OCI-LY3 (cell line): ENCODE results near the gene LCE2D.
A peak's percentile ranks its signal among the peaks of the same experiment; 100 is the strongest.

Experiments used
- H2AFZ ChIP-seq: fragments of 200-600, 300-600 bp; shearing (Covaris generic); 2 replicates; pipeline ENCODE4 v1.6.0; 2014; ENCODE audit warnings: antibody characterized with exemption, low read depth, low read length
- H3K27ac ChIP-seq: fragments of 200-600, 300-600 bp; sonication (generic); 2 replicates; pipeline ENCODE4 v1.5.1; 2014; ENCODE audit warnings: mild to moderate bottlenecking, low read length, moderate library complexity, mixed read lengths
- H3K27me3 ChIP-seq: fragments of 200-600, 300-600 bp; sonication (generic); 2 replicates; pipeline ENCODE4 v1.6.1; 2014; ENCODE audit warnings: low read depth, low read length, mixed read lengths
- H3K36me3 ChIP-seq: fragments of 200-600, 300-600 bp; sonication (generic); replicated peaks from 2 replicates; pipeline ENCODE3; 2014; ENCODE audit warnings: low read depth, low read length, mixed read lengths
- H3K4me1 ChIP-seq: fragments of 300-600, 200-600 bp; sonication (generic); 2 replicates; pipeline ENCODE4 v1.6.1; 2014; ENCODE audit warnings: low read length, mixed read lengths
- H3K4me2 ChIP-seq: fragments of 200-600, 300-600 bp; sonication (generic); 2 replicates; pipeline ENCODE4 v1.6.1; 2014; ENCODE audit warnings: low read length, mixed read lengths
- H3K4me3 ChIP-seq: fragments of 300-600, 200-600 bp; sonication (generic); 2 replicates; pipeline ENCODE4 v1.5.1; 2014; ENCODE audit warnings: antibody characterized with exemption, mild to moderate bottlenecking, low read length, moderate library complexity
- H3K79me2 ChIP-seq: fragments of 300-600, 200-600 bp; shearing (Covaris generic); 2 replicates; pipeline ENCODE4 v1.6.1; 2014; ENCODE audit warnings: mild to moderate bottlenecking, low read length, mixed read lengths
- H3K9ac ChIP-seq: fragments of 300-600, 200-600 bp; shearing (Covaris generic); 2 replicates; pipeline ENCODE4 v1.6.0; 2014; ENCODE audit warnings: mild to moderate bottlenecking, low read length, moderate library complexity
- H3K9me3 ChIP-seq: fragments of 200-600, 300-600 bp; shearing (Covaris generic); 2 replicates; pipeline ENCODE4 v1.6.1; 2014; ENCODE audit warnings: low read length, mixed read lengths; ENCODE audit not compliant: insufficient read depth
- H4K20me1 ChIP-seq: fragments of 200-600, 300-600 bp; sonication (generic); 2 replicates; pipeline ENCODE4 v1.6.1; 2016; ENCODE audit warnings: low read length, mixed read lengths; ENCODE audit not compliant: insufficient read depth
- CTCF ChIP-seq: fragments of 200-600, 300-600 bp; sonication (generic); IDR thresholded peaks from 2 replicates; pipeline ENCODE4 v1.5.1; 2014; ENCODE audit warnings: antibody characterized with exemption, low read length, low read depth
- EZH2phosphoT487 ChIP-seq: fragments of 200-600 bp; shearing (Covaris generic); IDR thresholded peaks from 2 replicates; pipeline ENCODE4 v1.6.1; 2018; ENCODE audit warnings: antibody characterized with exemption, mixed run types, low read depth

LCE2D gene

DNA sequence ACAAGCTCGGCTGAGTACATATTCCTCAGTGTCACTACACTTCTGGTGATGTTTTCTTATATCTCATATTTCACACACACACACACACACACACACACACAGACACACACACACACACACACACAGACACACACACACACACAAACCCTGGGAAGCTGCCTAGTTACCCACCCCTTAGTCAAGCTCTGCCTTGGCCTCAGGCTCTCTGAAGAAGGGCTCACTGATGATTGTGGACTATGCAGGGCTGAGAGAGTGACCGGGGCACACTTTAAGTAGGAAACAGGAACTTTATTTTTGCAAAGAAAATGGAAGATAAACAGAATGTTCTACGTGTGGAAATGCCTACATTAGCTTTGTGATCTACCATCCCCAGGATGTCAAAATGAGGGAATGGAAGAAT is 19.2 kb upstream of the LCE2D start:
- no peak overlapping the region for H3K4me3 ChIP-seq
- H3K27ac ChIP-seq = no peak overlapping the region
- no peaks in the 10 kb centered on the region; the same call in 1 of the 2 replicates for H4K20me1 ChIP-seq
- no peak overlapping the region for H2AFZ ChIP-seq
- no peaks in the 10 kb centered on the region for H3K9me3 ChIP-seq
- H3K4me1 ChIP-seq = no peaks in the 10 kb centered on the region
- peaks cover 16% of the 10 kb centered on the region for H3K27me3 ChIP-seq
- H3K4me2 ChIP-seq = no peak overlapping the region
- no peak overlapping the region for H3K9ac ChIP-seq
- no peak for TF ChIP-seq CTCF
- no peak for TF ChIP-seq EZH2phosphoT487
- H3K79me2 ChIP-seq = no peaks in the 10 kb centered on the region
- H3K36me3 ChIP-seq = no peaks in the 10 kb centered on the region

DNA sequence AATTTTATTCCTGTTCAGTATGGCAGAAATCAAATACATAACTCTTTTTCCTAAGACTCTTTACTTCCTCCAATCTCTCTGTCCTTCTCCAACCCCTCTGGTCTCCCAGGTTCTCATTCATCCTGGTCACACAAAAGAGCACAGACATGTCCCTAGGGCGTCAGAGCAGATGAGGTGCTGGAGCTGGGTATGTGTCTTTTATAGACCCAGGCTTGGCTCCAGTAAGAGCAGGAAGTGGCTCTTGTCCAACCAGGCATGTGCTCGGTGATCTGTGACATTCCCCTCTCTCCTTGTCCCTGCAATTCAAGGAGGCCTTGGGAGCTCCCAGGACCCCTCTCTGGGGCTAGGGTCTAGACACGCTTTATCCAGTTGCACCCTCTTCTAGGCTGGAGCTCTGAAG is 18.0 kb upstream of the LCE2D start:
- Histone ChIP-seq H3K9me3 (no peaks in the 10 kb centered on the region), H3K4me3 (no peak overlapping the region), H3K4me1 (no peaks in the 10 kb centered on the region), H3K4me2 (no peak overlapping the region), H4K20me1 (no peaks in the 10 kb centered on the region; the same call in 1 of the 2 replicates), H3K27ac (no peak overlapping the region), H3K36me3 (no peaks in the 10 kb centered on the region), H3K9ac (no peak overlapping the region), H3K27me3 (peaks cover 16% of the 10 kb centered on the region), H3K79me2 (no peaks in the 10 kb centered on the region), H2AFZ (no peak overlapping the region)
- no peak for TF ChIP-seq CTCF
- TF ChIP-seq EZH2phosphoT487 = no peak

GRCh38 chr1:152646656-152647055 is 16.5 kb upstream of the LCE2D start:
- Histone ChIP-seq H3K4me3 (no peak overlapping the region), H3K9ac (no peak overlapping the region), H4K20me1 (no peaks in the 10 kb centered on the region; the same call in 1 of the 2 replicates), H3K4me1 (no peaks in the 10 kb centered on the region), H3K27me3 (peaks cover 16% of the 10 kb centered on the region), H2AFZ (no peak overlapping the region), H3K36me3 (no peaks in the 10 kb centered on the region), H3K9me3 (no peaks in the 10 kb centered on the region), H3K79me2 (no peaks in the 10 kb centered on the region), H3K27ac (no peak overlapping the region), H3K4me2 (no peak overlapping the region)
- no peak for TF ChIP-seq CTCF
- no peak for TF ChIP-seq EZH2phosphoT487

DNA sequence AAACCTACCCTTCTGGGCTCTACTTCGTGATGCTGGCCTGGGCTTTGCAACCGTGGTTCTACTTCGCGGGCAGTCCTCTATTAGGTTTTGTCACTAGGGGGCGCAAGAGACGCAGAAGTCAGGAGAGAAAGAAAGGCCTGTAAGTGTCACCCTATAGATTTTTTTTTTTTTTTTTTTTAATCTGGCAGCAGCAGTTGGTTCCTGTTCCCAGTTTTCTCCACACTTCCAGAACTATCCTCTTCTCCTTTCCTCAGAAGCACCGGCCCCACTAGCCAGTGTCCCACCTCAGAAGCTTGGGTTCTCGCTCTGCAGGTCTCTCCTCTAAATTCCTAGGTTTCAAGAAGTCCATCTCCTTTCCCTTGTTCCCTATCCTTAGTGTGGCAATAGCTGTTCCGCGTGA is 9.1 kb upstream of the LCE2D start:
- Histone ChIP-seq H4K20me1 (no peaks in the 10 kb centered on the region), H3K4me1 (no peaks in the 10 kb centered on the region), H3K4me2 (no peak overlapping the region), H3K27ac (no peak overlapping the region), H3K36me3 (no peaks in the 10 kb centered on the region), H3K79me2 (no peaks in the 10 kb centered on the region), H3K9ac (no peak overlapping the region), H3K4me3 (no peak overlapping the region), H3K9me3 (no peaks in the 10 kb centered on the region), H2AFZ (no peak overlapping the region), H3K27me3 (peaks cover 24% of the 10 kb centered on the region; the same call in 1 of the 2 replicates)
- peak; percentile 92 for TF ChIP-seq CTCF
- TF ChIP-seq EZH2phosphoT487 = no peak
